ENCODE data around the gene HPCAL1. TPM values are rescaled to one million over a fixed set of nuclear protein-coding genes. Genes with fewer than 3 reads are reported as not detected.

HPCAL1 gene
- total and polyA plus RNA-seq, 4 donors, result 122 to 147 (median 136) TPM

GRCh38 chr2:10257036-10257435 is 45.7 kb upstream of the HPCAL1 start:
- Histone ChIP-seq H3K9me3 (ENCODE audit: control insufficient read depth in 4 of 4, insufficient read depth in 3 of 4, low read length in 3 of 4) (no peaks in the 10 kb centered on the region), H3K4me1 (ENCODE audit: control insufficient read depth in 5 of 5, insufficient read depth in 5 of 5, low read length in 5 of 5) (peaks cover 0 to 10% (median 0%) of the 10 kb centered on the region in 5 donors), H3K27me3 (ENCODE audit: control insufficient read depth in 3 of 3, insufficient read depth in 3 of 3, low read length in 2 of 3) (no peaks in the 10 kb centered on the region), H3K9ac (ENCODE audit: insufficient read depth in 1 of 2, low read length in 2 of 2) (no peak overlapping the region), H3K4me3 (no peak overlapping the region), H3K27ac (ENCODE audit: low read depth in 1 of 2, low read length in 1 of 2) (no peak overlapping the region), H3K36me3 (ENCODE audit: control insufficient read depth in 4 of 4, insufficient read depth in 4 of 4, low read length in 4 of 4) (no peaks in the 10 kb centered on the region)
- no peak for TF ChIP-seq CTCF (IDR thresholded peaks at IDR 0.05; ENCODE audit: control extremely low read depth, extremely low read depth)
- DNase-seq, result peak in 1 of 3 donors; percentile 9
- no peak for ATAC-seq (ENCODE audit: insufficient read depth, low FRiP score)
- WGBS, 2 donors, result 90 to 91% methylated on average over 9 of the region's 9 CpGs

GRCh38 chr2:10257500-10258147 is 45.1 kb upstream of the HPCAL1 start:
- TF ChIP-seq CTCF (IDR thresholded peaks at IDR 0.05; ENCODE audit: control extremely low read depth, extremely low read depth), result no peak
- 89 to 93% methylated on average over 16 of the region's 16 CpGs for WGBS, 2 donors

GRCh38 chr2:10258326-10258725 is 44.4 kb upstream of the HPCAL1 start:
- no peak overlapping the region for H3K9ac ChIP-seq (ENCODE audit: insufficient read depth in 1 of 2, low read length in 2 of 2)
- WGBS, 2 donors, result 78 to 79% methylated on average over 5 of the region's 5 CpGs
- DNase-seq (peak in 1 of 3 donors; percentile 6), ATAC-seq (ENCODE audit: insufficient read depth, low FRiP score) (no peak)
- H3K27me3 ChIP-seq (ENCODE audit: control insufficient read depth in 3 of 3, insufficient read depth in 3 of 3, low read length in 2 of 3), result no peaks in the 10 kb centered on the region
- no peaks in the 10 kb centered on the region for H3K36me3 ChIP-seq (ENCODE audit: control insufficient read depth in 4 of 4, insufficient read depth in 4 of 4, low read length in 4 of 4)
- H3K9me3 ChIP-seq (ENCODE audit: control insufficient read depth in 4 of 4, insufficient read depth in 3 of 4, low read length in 3 of 4), result no peaks in the 10 kb centered on the region
- H3K27ac ChIP-seq (ENCODE audit: low read depth in 1 of 2, low read length in 1 of 2), result no peak overlapping the region
- H3K4me1 ChIP-seq (ENCODE audit: control insufficient read depth in 5 of 5, insufficient read depth in 5 of 5, low read length in 5 of 5), result peaks cover 0 to 5% (median 0%) of the 10 kb centered on the region in 5 donors
- H3K4me3 ChIP-seq, result no peak overlapping the region
- no peak for TF ChIP-seq CTCF (IDR thresholded peaks at IDR 0.05; ENCODE audit: control extremely low read depth, extremely low read depth)

More at GRCh38 chr2:10257500-10258147, 45.1 kb upstream of the HPCAL1 start:
- Histone ChIP-seq H3K9ac (ENCODE audit: insufficient read depth in 1 of 2, low read length in 2 of 2) (no peak overlapping the region), H3K27me3 (ENCODE audit: control insufficient read depth in 3 of 3, insufficient read depth in 3 of 3, low read length in 2 of 3) (no peaks in the 10 kb centered on the region), H3K4me1 (ENCODE audit: control insufficient read depth in 5 of 5, insufficient read depth in 5 of 5, low read length in 5 of 5) (peaks cover 0 to 5% (median 0%) of the 10 kb centered on the region in 5 donors), H3K4me3 (no peak overlapping the region), H3K9me3 (ENCODE audit: control insufficient read depth in 4 of 4, insufficient read depth in 3 of 4, low read length in 3 of 4) (no peaks in the 10 kb centered on the region), H3K27ac (ENCODE audit: low read depth in 1 of 2, low read length in 1 of 2) (no peak overlapping the region), H3K36me3 (ENCODE audit: control insufficient read depth in 4 of 4, insufficient read depth in 4 of 4, low read length in 4 of 4) (no peaks in the 10 kb centered on the region)
- DNase-seq (no peak), ATAC-seq (ENCODE audit: insufficient read depth, low FRiP score) (no peak)

- no peak for ATAC-seq (ENCODE audit: insufficient read depth, low FRiP score)
- H3K36me3 ChIP-seq (ENCODE audit: control insufficient read depth in 4 of 4, insufficient read depth in 4 of 4, low read length in 4 of 4), result no peaks in the 10 kb centered on the region
- no peak for DNase-seq
These were observed 44.0 kb upstream of the HPCAL1 start for GRCh38 chr2:10258726-10259125.

More at GRCh38 chr2:10258726-10259125, 44.0 kb upstream of the HPCAL1 start:
- no peak overlapping the region for H3K27ac ChIP-seq (ENCODE audit: low read depth in 1 of 2, low read length in 1 of 2)
- H3K4me1 ChIP-seq (ENCODE audit: control insufficient read depth in 5 of 5, insufficient read depth in 5 of 5, low read length in 5 of 5), result peaks cover 0 to 2% (median 0%) of the 10 kb centered on the region in 5 donors
- H3K27me3 ChIP-seq (ENCODE audit: control insufficient read depth in 3 of 3, insufficient read depth in 3 of 3, low read length in 2 of 3), result no peaks in the 10 kb centered on the region
- H3K4me3 ChIP-seq, result no peak overlapping the region
- no peak for TF ChIP-seq CTCF (IDR thresholded peaks at IDR 0.05; ENCODE audit: control extremely low read depth, extremely low read depth)
- H3K9me3 ChIP-seq (ENCODE audit: control insufficient read depth in 4 of 4, insufficient read depth in 3 of 4, low read length in 3 of 4), result no peaks in the 10 kb centered on the region
- 79 to 88% methylated on average over 3 of the region's 3 CpGs for WGBS, 2 donors
- H3K9ac ChIP-seq (ENCODE audit: insufficient read depth in 1 of 2, low read length in 2 of 2), result no peak overlapping the region
